PFSK-1 (cell line): ENCODE measurements around the gene LMNTD2.
A peak's percentile ranks its signal among the peaks of the same experiment; 100 is the strongest.

Experiments
- FOXP2 ChIP-seq: optimal IDR thresholded peaks from 2 replicates; pipeline ENCODE3; 2011; ENCODE audit warnings: borderline replicate concordance, control low read depth, inconsistent platforms; ENCODE audit not compliant: insufficient read depth; ENCODE audit errors: extremely low read length, extremely low read depth
- POLR2AphosphoS5 ChIP-seq: IDR thresholded peaks from 2 replicates; pipeline ENCODE4 v1.6.1; 2012; ENCODE audit warnings: low read depth, mild to moderate bottlenecking, control low read depth, low read length, moderate library complexity
- REST ChIP-seq, 2 experiments: IDR thresholded peaks; 2 replicates each; pipeline versions ENCODE4 v1.6.1 to v1.8.0; 2011 to 2012; ENCODE audit warnings: low read depth in 2 of 2, low read length in 2 of 2, control low read depth in 1 of 2, inconsistent platforms in 1 of 2, mild to moderate bottlenecking in 1 of 2, moderate library complexity in 1 of 2; ENCODE audit not compliant: insufficient read depth in 1 of 2
- SIN3A ChIP-seq: IDR thresholded peaks from 2 replicates; pipeline ENCODE4 v1.6.1; 2012; ENCODE audit warnings: mild to moderate bottlenecking, low read length, moderate library complexity, borderline replicate concordance; ENCODE audit not compliant: insufficient read depth
- TAF1 ChIP-seq: IDR thresholded peaks from 2 replicates; pipeline ENCODE4 v1.6.1; 2012; ENCODE audit warnings: low read length, control low read depth, borderline replicate concordance; ENCODE audit not compliant: insufficient read depth

The LMNTD2 gene

DNA sequence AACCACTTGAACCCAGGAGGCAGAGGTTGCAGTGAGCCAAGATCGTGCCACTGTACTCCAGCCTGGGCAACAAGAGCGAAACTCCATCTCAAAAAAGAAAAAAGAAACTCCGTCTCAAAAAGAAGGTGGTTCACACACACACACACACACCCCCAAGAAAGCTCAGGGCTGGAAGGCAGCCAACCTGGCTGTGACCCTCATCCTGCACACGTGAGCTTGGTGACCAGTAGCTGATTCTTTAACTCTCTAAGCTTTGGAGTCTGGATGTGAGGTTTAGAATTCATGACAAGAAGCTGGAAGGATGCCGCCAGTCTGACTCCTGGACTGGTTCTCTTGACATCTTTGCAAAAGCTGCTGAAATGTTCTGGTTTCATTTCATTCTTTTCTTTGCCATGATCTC lies 51.6 kb downstream of the LMNTD2 start:
- TF ChIP-seq SIN3A = no peak
- no peak for TF ChIP-seq TAF1
- TF ChIP-seq POLR2AphosphoS5 = no peak
- no peak for TF ChIP-seq FOXP2
- no peak for TF ChIP-seq REST (IDR thresholded peaks at IDR 0.05; ENCODE audit: insufficient read depth in 1 of 2, low read depth in 2 of 2, low read length in 2 of 2)

GRCh38 chr11:507727-508515 lies 52.6 kb downstream of the LMNTD2 start:
- no peak for TF ChIP-seq REST (IDR thresholded peaks at IDR 0.05; ENCODE audit: insufficient read depth in 1 of 2, low read depth in 2 of 2, low read length in 2 of 2)
- no peak for TF ChIP-seq TAF1
- TF ChIP-seq SIN3A = no peak
- TF ChIP-seq POLR2AphosphoS5 = no peak
- no peak for TF ChIP-seq FOXP2

GRCh38 chr11:506995-507726 lies 53.4 kb downstream of the LMNTD2 start, which contains the start of gene RNH1:
TSS of gene RNH1 (minus strand) at chr11:507242. CDS start at chr11:502162, 5,080 bp downstream.
- TF ChIP-seq SIN3A (peak; percentile 78; the same call in 1 of the 2 replicates), POLR2AphosphoS5 (0 out of 2 replicates have a peak, but pooled peaks have one; percentile 17), TAF1 (peak; percentile 27; the same call in 1 of the 2 replicates), REST (IDR thresholded peaks at IDR 0.05; ENCODE audit: insufficient read depth in 1 of 2, low read depth in 2 of 2, low read length in 2 of 2) (no peak)

GRCh38 chr11:506238-506994 lies 54.1 kb downstream of the LMNTD2 start:
- no peak for TF ChIP-seq FOXP2
- TF ChIP-seq SIN3A = peak; percentile 84; the same call in 1 of the 2 replicates
- TF ChIP-seq REST (IDR thresholded peaks at IDR 0.05; ENCODE audit: insufficient read depth in 1 of 2, low read depth in 2 of 2, low read length in 2 of 2) = no peak
- TF ChIP-seq TAF1 = peak; percentile 78; the same call in 1 of the 2 replicates
- peak; percentile 58 for TF ChIP-seq POLR2AphosphoS5
